RKO (cell line): ENCODE results near the gene ST7L.

Experiments
- DNase-seq: peaks from one replicate; pipeline ENCODE4 v3.0.0-alpha.2; 2016; ENCODE audit warnings: low spot score

Gene ST7L

GRCh38 chr1:112618114-112618720, 724 bp downstream of the ST7L start:
- DNase-seq, result peak; percentile 73

GRCh38 chr1:112614460-112615065, 4.4 kb downstream of the ST7L start:
- peak; percentile 70 for DNase-seq

GRCh38 chr1:112605633-112606327, 13.2 kb downstream of the ST7L start:
- DNase-seq, result no peak

GRCh38 chr1:112603541-112603940, 15.4 kb downstream of the ST7L start:
- DNase-seq, result no peak

DNA sequence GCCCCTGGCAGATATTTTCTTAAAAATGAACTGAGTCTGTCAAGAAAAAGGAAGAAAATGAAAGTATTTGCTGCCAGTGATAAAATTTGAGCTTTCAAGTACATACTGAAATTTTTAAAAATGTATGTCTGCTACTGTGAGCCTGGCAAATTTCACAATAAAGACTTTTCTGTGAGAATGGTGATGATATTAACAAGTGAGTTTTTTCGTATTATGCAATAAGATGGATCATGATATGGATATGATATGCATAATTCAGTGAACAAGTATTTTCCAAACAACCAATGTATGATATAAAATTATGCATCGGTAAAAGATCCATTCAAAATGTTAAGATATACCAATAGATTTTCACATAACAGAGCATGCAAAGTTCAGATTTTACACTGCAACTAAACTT, 15.9 kb downstream of the ST7L start:
- no peak for DNase-seq

- DNase-seq, result no peak
Observed at GRCh38 chr1:112599477-112599876, 19.5 kb downstream of the ST7L start.

- no peak for DNase-seq
Observed at GRCh38 chr1:112594208-112594876, 24.6 kb downstream of the ST7L start.

DNA sequence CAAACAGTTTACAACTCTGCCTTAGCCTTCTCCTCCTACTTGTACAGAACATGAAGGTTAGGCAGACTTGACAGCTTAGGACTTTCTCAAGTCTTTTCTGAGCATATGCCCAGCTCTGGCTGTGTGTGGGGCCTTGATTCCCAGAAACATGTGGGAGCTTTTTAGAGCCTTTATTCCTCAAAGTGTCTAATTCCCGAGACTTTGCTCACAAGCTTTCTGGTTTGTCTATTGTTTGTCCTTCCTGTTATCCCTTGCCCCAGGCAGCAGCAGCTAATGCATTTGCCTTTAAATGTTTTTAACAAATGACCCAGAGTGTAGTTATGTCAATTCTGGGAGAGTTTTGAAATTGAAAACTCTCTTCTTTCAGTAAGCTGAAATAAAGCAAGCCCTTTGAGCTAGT, 29.2 kb downstream of the ST7L start:
- no peak for DNase-seq

GRCh38 chr1:112583366-112583765, 35.6 kb downstream of the ST7L start:
- no peak for DNase-seq

GRCh38 chr1:112581586-112582192, 37.3 kb downstream of the ST7L start:
- DNase-seq, result no peak

DNA sequence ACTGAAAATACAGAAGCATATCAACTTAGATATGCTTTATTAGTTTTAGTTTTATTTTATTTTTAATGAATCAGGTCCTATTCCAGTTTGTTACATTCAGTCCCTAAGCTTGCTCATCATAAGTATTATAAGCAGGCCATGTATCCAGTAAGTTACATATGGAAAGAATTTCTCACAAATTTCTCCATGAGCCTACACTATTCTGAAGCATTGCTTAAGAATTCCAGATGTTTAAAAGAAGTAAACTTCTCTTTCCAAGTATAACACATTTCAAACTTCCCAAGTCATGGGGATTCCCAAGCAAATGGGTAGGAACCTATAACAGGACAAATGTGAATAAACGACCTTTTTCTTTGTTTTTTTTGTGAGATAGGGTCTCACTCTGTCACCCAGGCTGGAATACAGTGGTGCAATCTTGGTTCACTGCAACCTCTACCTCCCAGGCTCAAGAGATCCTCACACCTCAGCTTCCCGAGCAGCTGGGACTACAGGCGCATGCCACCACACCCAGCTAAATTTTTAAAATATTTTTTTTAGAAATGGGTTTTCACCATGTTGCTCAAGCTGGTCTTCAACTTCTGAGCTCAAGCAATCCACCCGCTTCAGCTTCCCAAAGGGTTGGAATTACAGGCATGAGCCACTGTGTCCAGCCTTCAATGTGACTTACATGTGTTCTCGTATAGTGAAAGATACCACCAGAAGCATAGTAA, 39.0 kb downstream of the ST7L start:
- no peak for DNase-seq

GRCh38 chr1:112576240-112576639, 42.7 kb downstream of the ST7L start:
- no peak for DNase-seq

DNA sequence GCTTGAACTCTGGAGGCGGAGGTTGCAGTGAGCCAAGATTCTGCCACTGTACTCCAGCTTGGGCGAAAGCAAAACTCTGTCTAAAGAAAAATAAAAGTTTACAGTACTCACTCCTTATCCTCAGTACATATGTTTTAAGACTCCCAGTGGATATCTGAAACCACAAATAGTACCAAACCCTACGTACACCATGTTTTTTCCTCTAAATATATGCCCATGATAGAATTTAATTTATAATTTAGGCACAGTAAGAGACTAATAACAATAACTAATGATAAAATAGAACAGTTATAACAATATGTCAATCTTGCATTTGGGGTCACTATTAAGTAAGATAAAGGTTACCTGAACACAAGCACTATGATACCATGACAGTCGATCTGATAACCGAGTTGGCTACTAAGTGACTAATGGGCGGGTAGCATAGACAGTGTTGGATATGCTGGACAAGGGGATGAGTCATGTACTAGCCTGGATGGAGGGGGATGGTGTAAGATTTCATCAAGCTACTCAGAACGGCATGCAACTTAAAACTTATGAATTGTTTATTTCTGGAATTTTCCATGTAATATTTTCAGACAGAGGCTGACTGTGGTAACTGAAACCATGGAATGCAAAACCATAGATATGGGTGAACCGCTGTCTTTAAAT, 43.7 kb downstream of the ST7L start:
- DNase-seq, result peak; percentile 58

DNA sequence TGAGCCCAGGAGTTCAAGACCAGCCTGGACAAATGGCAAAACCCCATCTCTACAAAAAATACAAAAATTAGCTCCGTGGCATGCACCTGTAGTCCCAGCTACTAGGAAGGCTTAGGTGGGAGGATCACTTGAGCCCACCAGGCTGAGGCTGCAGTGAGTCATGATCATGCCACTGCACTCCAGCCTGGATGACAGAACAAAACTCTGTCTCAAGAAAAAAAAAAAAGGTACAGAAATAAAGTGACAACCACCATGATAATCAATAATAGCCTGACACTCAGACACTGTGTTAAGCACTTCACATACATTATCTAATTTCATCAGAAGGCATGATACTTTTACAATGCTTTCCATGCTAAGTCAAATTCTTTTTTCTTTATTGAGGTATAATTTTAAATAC, 53.1 kb downstream of the ST7L start:
- no peak for DNase-seq

- no peak for DNase-seq
Observed at GRCh38 chr1:112564081-112564480, 54.9 kb downstream of the ST7L start.

- DNase-seq, result no peak
Observed at GRCh38 chr1:112563341-112563740, 55.6 kb downstream of the ST7L start.

- DNase-seq, result no peak
Observed at GRCh38 chr1:112558634-112559033, 60.3 kb downstream of the ST7L start.

- no peak for DNase-seq
Observed at GRCh38 chr1:112557385-112557784, 61.6 kb downstream of the ST7L start.

- DNase-seq, result no peak
Observed at GRCh38 chr1:112554411-112554810, 64.5 kb downstream of the ST7L start.

DNA sequence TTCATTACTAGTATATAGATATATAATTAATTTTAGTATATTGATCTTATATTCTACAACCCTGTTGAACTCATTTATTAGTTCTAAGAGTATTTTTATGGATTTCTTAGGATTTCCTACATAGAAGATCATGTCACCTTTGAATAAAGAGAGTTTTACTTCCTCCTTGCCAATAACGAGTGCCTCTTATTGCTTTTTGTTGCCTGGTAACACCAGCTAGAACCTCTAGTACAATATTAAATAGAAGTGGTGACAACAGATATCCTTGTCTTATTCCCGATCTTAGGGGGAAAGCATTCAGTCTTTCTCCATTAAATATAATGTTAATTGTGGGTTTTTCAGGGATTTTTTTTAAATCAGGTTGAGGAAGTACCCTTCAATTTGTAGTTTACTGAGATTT, 69.4 kb downstream of the ST7L start:
- DNase-seq, result no peak

DNA sequence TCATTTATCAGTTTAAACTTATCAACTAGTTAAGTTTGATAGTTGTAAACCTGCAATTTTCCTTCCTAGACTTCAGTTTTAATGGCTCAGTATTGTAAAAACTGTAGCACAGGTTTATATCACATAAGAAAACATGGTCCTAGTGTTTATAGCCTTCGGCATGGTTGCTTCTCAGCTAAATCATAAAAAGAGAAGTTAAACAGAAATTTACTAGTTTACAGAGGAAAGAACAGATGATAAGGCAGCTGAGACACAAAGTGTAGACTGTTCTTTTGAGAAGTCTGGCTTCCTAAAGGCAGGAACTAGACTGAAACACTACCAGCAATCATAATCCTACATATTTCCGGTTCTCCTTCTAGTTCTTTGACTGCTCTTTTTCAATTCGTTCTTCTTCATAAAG, 70.4 kb downstream of the ST7L start:
- DNase-seq, result no peak
